Upper lobe of right lung (tissue), 1 donor: ENCODE data around the gene DPH5. TPM values are rescaled to one million over a fixed set of nuclear protein-coding genes. Genes with fewer than 3 reads are reported as not detected.

Experiments used
- ATAC-seq: fragments of 200-7000 bp; cut with Tn5 transposase; one replicate; pipeline ENCODE4 v1.9.1; 2020; ENCODE audit warnings: mild to moderate bottlenecking, moderate library complexity
- DNase-seq: peaks from one replicate; pipeline ENCODE4 v3.0.0-alpha.2; 2020
- H3K27ac ChIP-seq: fragments of 200-600 bp; one replicate; pipeline ENCODE4 v1.8.0; 2022
- H3K27me3 ChIP-seq: fragments of 200-600 bp; one replicate; pipeline ENCODE4 v1.8.0; 2022; ENCODE audit warnings: mild to moderate bottlenecking
- H3K36me3 ChIP-seq: fragments of 200-600 bp; one replicate; pipeline ENCODE4 v1.8.0; 2022
- H3K4me1 ChIP-seq: fragments of 200-600 bp; one replicate; pipeline ENCODE4 v1.8.0; 2022
- H3K4me3 ChIP-seq: fragments of 200-600 bp; one replicate; pipeline ENCODE4 v1.8.0; 2022; ENCODE audit warnings: mild to moderate bottlenecking
- H3K9me3 ChIP-seq: fragments of 200-600 bp; one replicate; pipeline ENCODE4 v1.8.0; 2022
- intact Hi-C: fragments of 100-400 bp; cut with DNase I; formaldehyde crosslinking; loops from one replicate; pipeline ENCODE4 v1.11.0; 2022
- total RNA-seq: library from RNA; stranded (reverse); fragmentation: NEBNext Ultra II Directional; extraction: Animal tissue kit (Norgen Biotek cat#: 25700); gene quantifications from one replicate; pipeline ENCODE4 v1.2.1, GENCODE V29; 2021
- TF ChIP-seq, protein P1 (sequence below): fragments of 200-600 bp; IDR thresholded peaks from one replicate; pipeline ENCODE4 v1.8.0; 2022; ENCODE audit warnings: antibody characterized with exemption
- donor health status: DM: no; HTN: yes; CAD: no; lungs with severe emphysema.

DPH5 gene
- total RNA-seq, 1 donor from 2014 or later: 23.8 TPM

DNA sequence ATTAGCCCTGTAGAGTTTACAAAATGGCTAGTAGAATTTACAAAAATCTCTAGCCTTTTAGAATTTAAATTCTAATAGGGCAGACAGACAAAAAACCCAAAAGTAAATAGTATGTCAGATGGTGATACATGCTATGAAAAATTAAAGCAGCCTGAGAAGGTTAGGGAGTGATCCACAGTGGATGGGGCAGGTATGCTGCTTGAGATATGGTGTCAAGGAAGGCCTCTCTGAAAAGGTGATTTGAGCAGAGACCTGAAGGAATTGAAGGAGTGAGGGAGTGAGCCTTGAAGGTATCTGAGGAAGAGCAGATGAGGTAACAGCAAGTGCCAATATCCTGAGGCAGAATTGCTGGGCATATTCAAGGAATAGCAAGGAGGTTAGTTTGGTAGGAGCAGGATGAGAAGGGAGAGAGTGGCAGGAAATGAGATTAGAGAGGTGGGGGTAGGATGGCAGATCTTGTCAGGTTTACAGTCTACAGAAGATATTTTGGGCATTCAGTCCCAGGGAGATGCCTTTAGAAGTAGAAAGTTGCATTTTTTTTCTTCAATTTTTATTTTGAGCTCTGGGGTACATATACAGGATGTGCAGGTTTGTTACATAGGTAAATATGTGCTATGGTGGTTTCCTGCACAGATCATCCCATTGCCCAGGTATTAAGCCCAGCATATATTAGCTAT, 40.8 kb upstream of the DPH5 start:
- no peaks in the 10 kb centered on the region for H3K9me3 ChIP-seq
- ATAC-seq (no peak), DNase-seq (no peak)
- H3K36me3 ChIP-seq: no peaks in the 10 kb centered on the region
- TF ChIP-seq, protein P1, sequence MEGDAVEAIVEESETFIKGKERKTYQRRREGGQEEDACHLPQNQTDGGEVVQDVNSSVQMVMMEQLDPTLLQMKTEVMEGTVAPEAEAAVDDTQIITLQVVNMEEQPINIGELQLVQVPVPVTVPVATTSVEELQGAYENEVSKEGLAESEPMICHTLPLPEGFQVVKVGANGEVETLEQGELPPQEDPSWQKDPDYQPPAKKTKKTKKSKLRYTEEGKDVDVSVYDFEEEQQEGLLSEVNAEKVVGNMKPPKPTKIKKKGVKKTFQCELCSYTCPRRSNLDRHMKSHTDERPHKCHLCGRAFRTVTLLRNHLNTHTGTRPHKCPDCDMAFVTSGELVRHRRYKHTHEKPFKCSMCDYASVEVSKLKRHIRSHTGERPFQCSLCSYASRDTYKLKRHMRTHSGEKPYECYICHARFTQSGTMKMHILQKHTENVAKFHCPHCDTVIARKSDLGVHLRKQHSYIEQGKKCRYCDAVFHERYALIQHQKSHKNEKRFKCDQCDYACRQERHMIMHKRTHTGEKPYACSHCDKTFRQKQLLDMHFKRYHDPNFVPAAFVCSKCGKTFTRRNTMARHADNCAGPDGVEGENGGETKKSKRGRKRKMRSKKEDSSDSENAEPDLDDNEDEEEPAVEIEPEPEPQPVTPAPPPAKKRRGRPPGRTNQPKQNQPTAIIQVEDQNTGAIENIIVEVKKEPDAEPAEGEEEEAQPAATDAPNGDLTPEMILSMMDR: no peak
- no peak overlapping the region for H3K4me3 ChIP-seq
- H3K27ac ChIP-seq: no peak overlapping the region
- intact Hi-C loops: no loop called here
- no peaks in the 10 kb centered on the region for H3K4me1 ChIP-seq
- H3K27me3 ChIP-seq: no peaks in the 10 kb centered on the region

DNA sequence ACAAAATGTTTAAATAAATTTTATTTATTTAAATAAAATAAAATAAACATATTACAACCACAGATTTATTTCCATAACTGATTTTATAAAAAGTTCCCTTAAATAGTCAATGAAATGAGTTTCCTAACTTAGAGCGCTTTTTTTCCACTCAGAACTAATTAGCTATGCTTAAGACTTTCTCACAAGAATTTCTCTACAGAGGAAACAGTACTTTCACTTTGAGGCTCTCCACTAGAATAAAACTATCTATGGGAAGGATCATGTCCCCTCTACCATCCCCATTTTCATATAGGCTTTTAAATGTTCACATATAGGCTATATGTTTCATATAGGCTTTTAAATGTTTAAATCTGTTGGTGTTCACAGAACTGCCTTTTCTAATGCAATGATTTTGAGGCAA, 40.0 kb upstream of the DPH5 start:
- ATAC-seq (no peak), DNase-seq (no peak)
- no peaks in the 10 kb centered on the region for H3K27me3 ChIP-seq
- H3K27ac ChIP-seq: no peak overlapping the region
- intact Hi-C loops: no loop called here
- TF ChIP-seq, protein P1: no peak
- no peak overlapping the region for H3K4me3 ChIP-seq
- no peaks in the 10 kb centered on the region for H3K4me1 ChIP-seq
- no peaks in the 10 kb centered on the region for H3K9me3 ChIP-seq
- H3K36me3 ChIP-seq: no peaks in the 10 kb centered on the region

DNA sequence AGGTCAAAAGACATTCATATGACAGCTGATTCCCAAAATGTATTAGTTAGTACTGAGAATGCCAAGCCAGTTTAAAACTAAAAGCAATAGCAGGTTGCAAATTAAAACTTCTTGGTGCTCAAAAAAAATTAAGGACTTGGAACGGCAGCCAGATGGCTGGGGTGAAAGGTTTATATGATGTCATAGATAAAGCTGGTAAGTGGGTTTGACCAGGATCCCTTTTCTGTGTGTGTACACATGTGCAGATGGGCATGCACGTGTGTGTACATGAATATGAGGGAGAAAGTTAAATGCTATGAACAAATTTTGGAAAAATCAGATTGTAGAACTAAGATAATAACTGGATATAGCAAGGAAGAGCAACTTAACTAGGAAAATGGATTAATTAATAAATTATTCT, 39.1 kb upstream of the DPH5 start:
- Histone ChIP-seq H3K4me1 (no peaks in the 10 kb centered on the region), H3K27ac (no peak overlapping the region), H3K27me3 (no peaks in the 10 kb centered on the region), H3K36me3 (no peaks in the 10 kb centered on the region), H3K4me3 (no peak overlapping the region), H3K9me3 (no peaks in the 10 kb centered on the region)
- intact Hi-C loops: no loop called here
- DNase-seq: no peak
- TF ChIP-seq, protein P1: no peak
- no peak for ATAC-seq

DNA sequence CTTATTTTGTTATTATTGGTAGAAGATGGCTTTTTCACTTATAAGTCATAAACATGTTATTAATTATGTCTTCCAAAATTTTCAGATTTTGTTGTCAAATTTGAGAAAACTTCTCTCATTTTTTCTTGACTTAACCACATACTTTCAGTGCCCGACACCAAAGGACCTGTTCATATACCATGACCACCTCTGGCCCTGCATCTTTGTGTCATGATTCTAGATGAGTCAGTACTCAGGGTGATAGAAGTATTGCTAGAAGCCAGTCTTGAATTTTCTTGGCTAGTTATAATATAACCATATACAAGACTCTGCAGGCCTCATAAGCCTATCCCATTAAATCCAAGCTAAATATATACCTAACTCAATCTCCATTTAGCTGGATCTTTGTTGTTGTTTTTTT, 35.4 kb upstream of the DPH5 start:
- H3K27me3 ChIP-seq: no peaks in the 10 kb centered on the region
- no peaks in the 10 kb centered on the region for H3K9me3 ChIP-seq
- ATAC-seq (no peak), DNase-seq (no peak)
- no peak overlapping the region for H3K27ac ChIP-seq
- no peaks in the 10 kb centered on the region for H3K4me1 ChIP-seq
- no peak overlapping the region for H3K4me3 ChIP-seq
- TF ChIP-seq, protein P1: no peak
- intact Hi-C loops: no loop called here
- no peaks in the 10 kb centered on the region for H3K36me3 ChIP-seq

DNA sequence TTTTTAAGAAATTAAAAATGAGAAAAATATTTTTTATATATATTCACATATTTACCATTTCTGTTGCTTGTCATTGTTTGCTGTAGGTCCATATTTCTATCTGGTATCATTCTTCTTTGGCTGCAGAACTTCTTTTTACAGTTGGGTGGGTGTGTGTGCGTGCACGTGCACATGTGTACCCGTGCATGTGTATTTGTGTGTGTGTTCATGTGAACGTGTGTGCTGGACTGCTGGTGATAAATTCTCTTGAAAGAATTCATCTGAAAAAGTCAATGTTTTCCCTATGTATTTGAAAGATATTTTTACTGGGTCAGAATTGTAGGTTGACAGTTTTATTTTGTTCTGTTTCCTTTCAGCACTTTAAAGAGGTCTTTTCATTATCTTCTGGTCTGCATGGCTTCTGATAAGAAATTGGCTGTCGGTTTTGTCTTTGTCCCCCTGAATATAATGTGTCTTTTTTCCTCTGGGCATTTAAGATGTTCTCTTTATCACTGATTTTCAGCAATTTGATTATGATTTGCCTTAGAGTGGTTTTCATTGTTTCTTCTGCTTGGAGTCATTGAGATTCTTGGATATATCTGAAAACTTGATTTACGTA, 34.5 kb upstream of the DPH5 start:
- no peak overlapping the region for H3K4me3 ChIP-seq
- no peak overlapping the region for H3K27ac ChIP-seq
- TF ChIP-seq, protein P1: no peak
- no peaks in the 10 kb centered on the region for H3K4me1 ChIP-seq
- ATAC-seq (no peak), DNase-seq (no peak)
- H3K27me3 ChIP-seq: no peaks in the 10 kb centered on the region
- H3K9me3 ChIP-seq: no peaks in the 10 kb centered on the region
- intact Hi-C loops: no loop called here
- no peaks in the 10 kb centered on the region for H3K36me3 ChIP-seq
